ENCODE data around the gene ASTN2.

GRCh38 chr9:116555119-116555518 lies 859.7 kb downstream of the ASTN2 start:
- TF ChIP-seq CTCF (IDR thresholded peaks at IDR 0.05; ENCODE audit: low read length) (no peak), EZH2 (optimal IDR thresholded peaks at IDR 0.05; ENCODE audit: low read depth, low read length) (no peak), EZH2phosphoT487 (IDR thresholded peaks at IDR 0.05; ENCODE audit: low read length) (no peak)

Measured in MM.1S (cell line).